ENCODE data around the gene SH2D3C. TPM values are rescaled to one million over a fixed set of nuclear protein-coding genes. Genes with fewer than 3 reads are reported as not detected.

Gene SH2D3C
- total RNA-seq, 1 donor from 2014 or later: 0.05 TPM

GRCh38 chr9:127744398-127745110, 33.9 kb downstream of the SH2D3C start:
- DNase-seq (ENCODE audit: low read depth): no peak

- peak; percentile 23 for DNase-seq (ENCODE audit: low read depth)
Measured at GRCh38 chr9:127742435-127743088, 35.9 kb downstream of the SH2D3C start.

GRCh38 chr9:127741831-127742434, 36.5 kb downstream of the SH2D3C start:
- DNase-seq (ENCODE audit: low read depth): peak; percentile 48

GRCh38 chr9:127739614-127740330, 38.7 kb downstream of the SH2D3C start:
- DNase-seq (ENCODE audit: low read depth): no peak

GRCh38 chr9:127738666-127739065, 39.8 kb downstream of the SH2D3C start:
- no peak for DNase-seq (ENCODE audit: low read depth)

- no peak for DNase-seq (ENCODE audit: low read depth)
Measured at GRCh38 chr9:127735530-127736185, 42.8 kb downstream of the SH2D3C start.

- DNase-seq (ENCODE audit: low read depth): peak; percentile 85
Measured at GRCh38 chr9:127734747-127735529, 43.5 kb downstream of the SH2D3C start, which contains the start of gene TOR2A. Gene TOR2A (minus strand): TSS chr9:127735294. CDS start chr9:127735270, 24 bp downstream.

GRCh38 chr9:127734247-127734746, 44.2 kb downstream of the SH2D3C start:
- no peak for DNase-seq (ENCODE audit: low read depth)

- no peak for DNase-seq (ENCODE audit: low read depth)
Measured at GRCh38 chr9:127733614-127734013, 44.9 kb downstream of the SH2D3C start.

GRCh38 chr9:127732444-127732843, 46.0 kb downstream of the SH2D3C start:
- DNase-seq (ENCODE audit: low read depth): no peak

GRCh38 chr9:127731938-127732337, 46.5 kb downstream of the SH2D3C start:
- DNase-seq (ENCODE audit: low read depth): no peak

GRCh38 chr9:127730799-127731410, 47.6 kb downstream of the SH2D3C start:
- no peak for DNase-seq (ENCODE audit: low read depth)

- DNase-seq (ENCODE audit: low read depth): no peak
Measured at GRCh38 chr9:127730262-127730661, 48.2 kb downstream of the SH2D3C start.

- DNase-seq (ENCODE audit: low read depth): no peak
Measured at GRCh38 chr9:127729522-127730256, 48.8 kb downstream of the SH2D3C start.

GRCh38 chr9:127728808-127729207, 49.7 kb downstream of the SH2D3C start:
- no peak for DNase-seq (ENCODE audit: low read depth)

GRCh38 chr9:127726871-127727270, 51.6 kb downstream of the SH2D3C start:
- DNase-seq (ENCODE audit: low read depth): no peak

- DNase-seq (ENCODE audit: low read depth): no peak
Measured at GRCh38 chr9:127724012-127724411, 54.5 kb downstream of the SH2D3C start.

GRCh38 chr9:127723444-127723843, 55.0 kb downstream of the SH2D3C start:
- DNase-seq (ENCODE audit: low read depth): peak; percentile 7

GRCh38 chr9:127723013-127723412, 55.5 kb downstream of the SH2D3C start:
- no peak for DNase-seq (ENCODE audit: low read depth)
